Measurements from ENCODE around the gene CACNA1F.

CACNA1F gene

DNA sequence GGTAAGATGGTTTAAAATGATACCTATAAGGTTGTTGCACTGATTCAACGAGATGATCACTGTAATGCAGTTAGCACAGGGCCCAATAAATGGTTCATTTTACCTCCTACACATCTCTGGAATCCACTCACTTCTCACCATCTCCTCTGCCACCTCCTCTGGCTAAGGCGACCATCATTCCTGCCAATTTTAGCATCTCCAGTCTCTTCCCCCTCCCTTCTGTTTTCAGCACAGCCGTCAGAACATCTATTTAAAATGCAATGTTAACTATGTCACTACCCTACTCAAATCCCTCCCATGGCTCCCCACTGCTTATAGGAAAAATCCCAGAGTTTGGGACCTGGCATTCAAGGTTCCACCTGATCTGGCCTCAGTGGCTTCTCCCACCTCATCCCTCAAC is 29.6 kb downstream of the CACNA1F start:
- Mint-ChIP-seq H3K4me3 (no peak overlapping the region), H3K36me3 (no peaks in the 10 kb centered on the region), H3K9me3 (ENCODE audit: low read depth) (no peaks in the 10 kb centered on the region), H3K27me3 (no peaks in the 10 kb centered on the region), H3K4me1 (ENCODE audit: low read depth) (peaks cover 9% of the 10 kb centered on the region), H3K27ac (no peak overlapping the region)

DNA sequence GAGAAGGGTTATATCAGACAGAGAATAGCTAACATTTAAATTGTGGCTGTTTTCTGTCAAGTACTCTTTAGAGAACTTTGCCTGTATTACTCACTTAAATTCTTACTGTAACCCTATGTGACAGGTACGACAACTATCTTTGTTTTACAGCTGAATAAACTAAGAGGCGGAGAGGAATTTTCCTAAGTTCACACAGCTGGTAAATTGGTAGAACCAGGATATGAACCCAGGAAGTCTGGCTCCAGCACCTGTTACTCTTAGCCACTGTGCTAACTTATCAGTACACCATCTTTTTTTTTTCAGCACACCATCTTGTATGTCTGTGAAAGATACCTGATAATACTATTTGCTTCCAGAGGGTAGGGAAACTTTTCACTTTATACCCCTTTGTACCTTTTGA is 31.1 kb downstream of the CACNA1F start:
- Mint-ChIP-seq H3K4me3 (no peak overlapping the region), H3K9me3 (ENCODE audit: low read depth) (no peaks in the 10 kb centered on the region), H3K27me3 (no peaks in the 10 kb centered on the region), H3K27ac (no peak overlapping the region), H3K4me1 (ENCODE audit: low read depth) (peaks cover 15% of the 10 kb centered on the region), H3K36me3 (no peaks in the 10 kb centered on the region)

DNA sequence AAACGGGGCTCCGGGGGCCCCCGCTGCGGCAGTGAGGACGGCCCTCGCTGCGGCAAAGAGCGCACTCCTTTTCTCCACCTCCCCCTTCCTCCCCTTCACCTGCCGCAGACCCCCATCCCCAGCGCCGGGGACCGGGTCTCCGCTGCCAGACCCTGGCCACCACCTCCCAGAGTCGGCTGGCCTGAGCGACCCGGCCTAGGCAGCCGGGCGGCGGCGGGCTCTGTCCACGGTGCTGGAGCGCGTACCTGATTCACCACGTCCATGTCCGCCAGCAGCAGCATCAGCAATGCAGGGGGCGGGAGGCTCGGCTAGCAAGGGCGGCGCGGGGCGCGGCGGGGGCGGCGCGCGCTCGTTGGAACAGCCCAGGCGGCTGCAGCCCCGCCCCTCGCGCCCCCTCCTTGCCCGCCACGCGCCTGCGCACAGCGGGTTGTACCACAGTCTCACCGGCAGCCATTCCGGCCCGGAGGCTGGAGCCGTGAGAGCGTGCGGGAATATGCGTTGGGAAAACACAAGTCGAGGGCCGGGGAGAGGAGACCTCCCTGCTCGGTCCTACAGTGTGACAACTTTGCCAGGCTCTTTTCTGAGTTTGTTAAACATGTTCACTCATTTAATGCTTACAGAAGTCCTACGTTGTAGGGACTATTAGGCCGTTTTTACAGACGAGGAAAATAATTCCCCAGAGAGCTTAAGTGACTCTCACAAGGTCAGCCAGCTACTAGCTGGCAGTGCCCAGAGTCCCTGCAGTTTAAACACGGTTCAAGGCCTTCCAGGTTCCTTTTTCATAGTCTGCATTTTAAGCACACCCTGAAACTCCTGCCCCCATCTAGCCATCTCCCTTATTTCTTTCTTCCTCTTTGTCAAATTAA is 33.0 kb downstream of the CACNA1F start, which contains the start of gene SYP:
TSS of gene SYP (minus strand) at position 288 of the 866 bp plus-strand sequence. CDS start at position 281, 7 bp downstream.
- no peaks in the 10 kb centered on the region for H3K27me3 Mint-ChIP-seq
- peak within 1 kb of the TSS; percentile 71 for H3K4me3 Mint-ChIP-seq
- H3K27ac Mint-ChIP-seq = peak within 1 kb of the TSS; percentile 72
- H3K9me3 Mint-ChIP-seq (ENCODE audit: low read depth) = no peaks in the 10 kb centered on the region
- no peaks in the 10 kb centered on the region for H3K36me3 Mint-ChIP-seq
- peaks cover 15% of the 10 kb centered on the region for H3K4me1 Mint-ChIP-seq (ENCODE audit: low read depth)

DNA sequence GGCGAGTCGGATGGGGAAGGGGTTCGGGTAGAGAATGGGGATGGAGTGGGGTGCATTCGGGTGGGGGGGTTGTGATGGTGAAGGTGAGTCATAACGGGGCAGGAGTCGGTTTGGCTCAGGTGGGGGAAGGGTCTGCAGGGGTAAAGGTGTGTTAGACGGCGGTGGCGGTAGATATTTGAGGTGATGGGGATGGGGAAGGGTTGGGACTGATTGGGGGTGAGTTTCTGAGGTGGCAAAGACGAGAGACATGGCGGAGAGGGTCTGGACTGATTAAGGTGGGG is 33.9 kb downstream of the CACNA1F start:
- Mint-ChIP-seq H3K4me3 (peak overlapping the region; percentile 38), H3K27me3 (no peaks in the 10 kb centered on the region), H3K9me3 (ENCODE audit: low read depth) (no peaks in the 10 kb centered on the region), H3K4me1 (ENCODE audit: low read depth) (peaks cover 15% of the 10 kb centered on the region), H3K36me3 (no peaks in the 10 kb centered on the region), H3K27ac (no peak overlapping the region)

DNA sequence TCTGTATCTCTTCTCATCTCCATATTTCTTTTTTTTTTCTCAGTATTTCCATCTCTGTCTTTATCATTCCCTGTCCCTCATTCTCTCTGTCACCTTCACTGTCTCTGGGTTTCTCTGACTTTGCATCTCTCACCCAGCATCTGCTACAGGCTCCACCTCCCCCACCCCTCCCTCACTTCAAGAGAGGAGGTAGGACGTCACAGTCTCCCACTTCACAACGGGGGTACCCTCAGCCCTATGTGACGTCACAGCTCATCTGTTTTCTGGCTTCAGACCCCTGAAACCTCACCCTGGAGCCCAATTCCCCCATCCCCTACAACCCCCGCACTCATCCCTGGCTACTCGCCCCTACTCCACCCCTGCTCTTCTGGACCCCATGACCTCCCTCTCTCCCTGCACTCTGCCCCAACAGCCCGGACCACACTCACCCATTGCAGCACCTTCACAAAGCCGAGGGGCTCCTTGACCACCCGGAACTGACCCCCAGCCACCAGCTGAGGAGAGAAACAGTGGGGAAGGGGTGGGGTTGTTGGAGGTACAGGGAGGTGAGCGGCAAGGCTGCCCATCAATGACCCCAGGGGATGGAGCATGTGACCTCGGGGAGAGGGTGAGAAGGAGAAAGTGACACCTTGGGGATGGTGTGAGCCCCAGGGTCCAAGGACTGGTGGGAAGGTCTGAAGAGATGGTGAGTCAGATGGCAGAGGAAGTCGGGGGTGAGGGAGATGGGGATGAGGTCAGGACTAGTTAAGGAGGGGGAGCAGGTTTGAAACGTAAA is 34.4 kb downstream of the CACNA1F start:
- Mint-ChIP-seq H3K27me3 (no peaks in the 10 kb centered on the region), H3K4me1 (ENCODE audit: low read depth) (peaks cover 18% of the 10 kb centered on the region), H3K36me3 (no peaks in the 10 kb centered on the region), H3K9me3 (ENCODE audit: low read depth) (no peaks in the 10 kb centered on the region), H3K27ac (no peak overlapping the region), H3K4me3 (peak overlapping the region; percentile 44)

DNA sequence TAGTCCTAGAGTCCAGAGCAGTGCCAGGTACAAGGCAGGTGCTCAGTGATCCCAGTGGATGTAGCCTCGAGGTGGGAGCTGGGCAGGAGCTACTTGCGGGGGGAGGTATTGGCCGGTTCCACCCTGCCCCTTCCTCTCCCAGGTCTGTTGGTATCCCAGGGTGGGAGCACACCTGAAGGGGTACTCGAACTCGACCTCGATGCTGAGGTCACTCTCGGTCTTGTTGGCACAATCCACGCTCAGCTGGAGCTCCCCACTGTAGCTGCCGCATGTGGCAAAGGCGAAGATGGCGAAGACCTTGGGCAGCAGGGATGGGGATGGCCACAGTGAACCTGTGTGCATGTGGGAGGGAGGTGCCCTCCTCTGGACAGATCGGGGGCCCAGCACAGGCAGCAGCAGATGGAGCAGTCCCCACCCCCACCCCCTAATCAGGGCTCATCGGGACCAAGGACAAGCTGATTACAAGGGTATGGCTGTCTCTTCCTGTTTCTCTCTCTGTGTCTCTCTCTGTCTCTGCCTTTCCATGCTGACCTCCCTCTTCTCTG is 35.5 kb downstream of the CACNA1F start:
- no peak overlapping the region for H3K4me3 Mint-ChIP-seq
- peaks cover 27% of the 10 kb centered on the region for H3K4me1 Mint-ChIP-seq (ENCODE audit: low read depth)
- no peak overlapping the region for H3K27ac Mint-ChIP-seq
- no peaks in the 10 kb centered on the region for H3K36me3 Mint-ChIP-seq
- H3K27me3 Mint-ChIP-seq = no peaks in the 10 kb centered on the region
- no peaks in the 10 kb centered on the region for H3K9me3 Mint-ChIP-seq (ENCODE audit: low read depth)

DNA sequence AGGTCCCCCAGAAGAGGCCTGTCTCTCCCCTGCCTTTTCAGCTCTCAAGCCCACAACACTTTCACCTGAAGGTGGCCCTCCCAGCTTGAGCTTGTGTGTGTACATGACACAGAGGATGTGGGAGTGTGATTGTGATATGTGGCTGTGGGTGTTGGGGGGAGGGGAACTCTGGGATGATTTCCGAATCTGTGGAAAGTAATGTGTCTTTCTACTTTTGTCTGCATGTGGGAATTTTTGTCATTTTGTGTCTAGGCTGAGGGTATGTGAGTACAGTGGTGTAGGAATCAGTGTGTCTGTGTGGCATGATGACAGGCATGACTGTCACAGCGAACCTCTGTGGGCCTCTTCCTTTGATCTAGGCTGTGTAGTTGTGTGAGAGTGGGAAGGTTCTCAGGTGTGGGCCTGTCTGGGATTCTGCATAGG is 39.6 kb downstream of the CACNA1F start:
- Mint-ChIP-seq H3K27me3 (no peaks in the 10 kb centered on the region), H3K27ac (peak overlapping the region; percentile 1), H3K9me3 (ENCODE audit: low read depth) (no peaks in the 10 kb centered on the region)

DNA sequence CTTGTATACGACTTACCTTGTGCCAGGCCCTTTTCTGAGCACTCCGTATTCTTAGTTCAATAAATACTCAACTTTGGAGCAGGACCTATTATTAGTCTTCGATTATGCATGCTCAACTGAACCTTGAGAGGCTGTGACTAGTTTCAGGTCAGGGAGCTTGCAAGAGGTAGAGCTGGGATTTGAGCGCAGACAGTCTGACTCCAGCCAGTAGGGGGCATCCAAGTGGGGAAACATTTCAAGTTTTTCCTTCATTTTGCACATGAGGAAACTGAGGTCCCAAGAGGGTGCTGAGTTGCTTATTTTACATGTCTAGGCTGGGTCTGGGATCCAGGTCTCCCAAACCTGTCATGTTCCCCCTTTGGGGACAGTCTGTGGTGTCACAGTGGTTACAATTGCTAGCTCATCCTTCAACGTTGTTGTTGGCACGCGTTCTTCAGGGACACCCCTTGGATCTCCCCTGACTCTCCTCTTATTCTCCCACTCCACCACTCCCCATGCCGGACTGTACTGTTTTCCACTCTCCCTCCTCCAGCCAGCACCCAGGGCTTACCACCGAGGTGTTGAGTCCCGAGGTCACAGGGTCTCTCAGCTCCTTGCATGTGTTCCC is 40.3 kb downstream of the CACNA1F start:
- Mint-ChIP-seq H3K27ac (peak overlapping the region; percentile 61), H3K4me3 (peak overlapping the region; percentile 60), H3K27me3 (no peaks in the 10 kb centered on the region), H3K4me1 (ENCODE audit: low read depth) (peaks cover 23% of the 10 kb centered on the region), H3K9me3 (ENCODE audit: low read depth) (no peaks in the 10 kb centered on the region), H3K36me3 (no peaks in the 10 kb centered on the region)

More for the DNA sequence above, 39.6 kb downstream of the CACNA1F start:
- Mint-ChIP-seq H3K4me3 (no peak overlapping the region), H3K4me1 (ENCODE audit: low read depth) (peaks cover 28% of the 10 kb centered on the region), H3K36me3 (no peaks in the 10 kb centered on the region)

DNA sequence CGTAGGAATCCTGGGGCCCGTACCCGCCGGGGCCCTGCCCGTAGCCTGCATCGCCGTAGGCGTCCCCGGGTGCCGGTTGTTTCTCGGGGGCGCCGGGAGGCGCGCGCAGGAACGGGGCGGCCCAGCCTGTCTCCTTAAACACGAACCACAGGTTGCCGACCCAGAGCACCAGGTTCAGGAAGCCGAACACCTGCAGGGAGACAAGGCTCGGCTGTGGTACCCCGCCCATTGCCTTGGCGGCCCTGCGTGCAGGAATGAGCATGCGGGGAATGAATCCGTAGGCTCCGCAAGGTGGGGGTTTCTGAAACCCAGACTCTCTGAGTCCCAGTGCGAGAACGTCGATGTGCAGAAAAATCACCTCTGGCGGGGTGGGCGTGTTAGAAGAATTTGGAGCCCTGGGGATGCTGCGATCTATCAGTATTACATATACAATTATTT is 41.5 kb downstream of the CACNA1F start:
- H3K27me3 Mint-ChIP-seq = no peaks in the 10 kb centered on the region
- H3K27ac Mint-ChIP-seq = peak overlapping the region; percentile 89
- peaks cover 23% of the 10 kb centered on the region for H3K4me1 Mint-ChIP-seq (ENCODE audit: low read depth)
- peak overlapping the region; percentile 95 for H3K4me3 Mint-ChIP-seq
- no peaks in the 10 kb centered on the region for H3K9me3 Mint-ChIP-seq (ENCODE audit: low read depth)
- H3K36me3 Mint-ChIP-seq = no peaks in the 10 kb centered on the region

DNA sequence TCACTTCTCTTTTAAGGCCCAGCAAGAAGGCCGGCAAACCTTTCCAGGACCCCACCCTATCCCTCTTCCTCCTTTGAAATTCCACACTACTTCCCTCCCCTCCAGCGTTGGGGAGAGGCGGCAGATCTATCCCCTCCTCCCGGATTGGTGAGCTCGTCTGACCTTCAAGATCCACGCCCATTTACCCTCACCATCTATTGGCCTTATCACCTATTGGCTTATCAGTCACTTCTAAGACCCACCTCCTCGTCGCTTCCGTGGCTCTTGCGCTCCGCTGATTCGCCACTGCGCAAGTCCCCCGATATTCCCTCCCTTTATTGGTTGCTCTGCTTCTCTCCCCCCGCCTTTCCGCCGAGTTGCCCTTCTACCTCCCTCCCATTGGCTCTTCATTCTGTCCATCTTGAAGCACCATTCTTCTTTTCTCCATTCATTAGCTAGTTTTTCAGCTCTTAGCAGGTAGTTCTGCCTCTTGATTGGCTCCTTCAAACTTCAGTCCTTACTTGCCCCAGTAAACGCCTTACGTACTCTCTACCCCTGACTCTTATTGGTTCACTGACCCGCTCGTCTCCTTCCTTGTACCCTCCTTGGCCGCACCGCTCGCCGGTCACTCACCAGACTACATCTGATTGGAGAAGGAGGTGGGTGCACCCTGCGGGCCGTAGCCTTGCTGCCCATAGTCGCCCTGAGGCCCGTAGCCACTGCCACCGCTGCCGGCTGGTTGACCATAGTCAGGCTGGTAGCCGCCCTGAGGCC is 42.1 kb downstream of the CACNA1F start:
- Mint-ChIP-seq H3K4me1 (ENCODE audit: low read depth) (peaks cover 23% of the 10 kb centered on the region), H3K9me3 (ENCODE audit: low read depth) (no peaks in the 10 kb centered on the region), H3K36me3 (no peaks in the 10 kb centered on the region), H3K27ac (peak overlapping the region; percentile 96), H3K27me3 (no peaks in the 10 kb centered on the region), H3K4me3 (peak overlapping the region; percentile 95)

DNA sequence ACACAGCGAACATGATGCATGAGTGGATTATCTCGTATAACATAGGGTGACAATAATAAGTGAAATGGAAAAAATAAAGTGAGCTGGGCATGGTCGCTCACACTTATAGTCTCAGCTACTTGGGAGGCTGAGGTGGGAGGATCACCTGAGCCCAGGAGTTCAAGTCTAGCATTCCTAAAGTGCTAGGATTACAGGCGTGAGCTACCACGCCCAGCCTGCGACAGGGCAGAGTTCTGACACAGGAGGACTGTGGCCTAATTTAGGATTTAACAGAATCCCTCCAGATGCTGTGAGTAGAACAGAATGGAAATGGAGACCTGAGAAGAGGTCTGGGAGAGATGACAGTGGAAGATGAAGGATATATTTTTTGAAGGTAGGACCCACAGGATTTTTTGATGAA is 43.5 kb downstream of the CACNA1F start:
- Mint-ChIP-seq H3K4me1 (ENCODE audit: low read depth) (peaks cover 29% of the 10 kb centered on the region), H3K27ac (peak overlapping the region; percentile 41), H3K27me3 (no peaks in the 10 kb centered on the region), H3K9me3 (ENCODE audit: low read depth) (no peaks in the 10 kb centered on the region), H3K36me3 (no peaks in the 10 kb centered on the region), H3K4me3 (peak overlapping the region; percentile 95)

DNA sequence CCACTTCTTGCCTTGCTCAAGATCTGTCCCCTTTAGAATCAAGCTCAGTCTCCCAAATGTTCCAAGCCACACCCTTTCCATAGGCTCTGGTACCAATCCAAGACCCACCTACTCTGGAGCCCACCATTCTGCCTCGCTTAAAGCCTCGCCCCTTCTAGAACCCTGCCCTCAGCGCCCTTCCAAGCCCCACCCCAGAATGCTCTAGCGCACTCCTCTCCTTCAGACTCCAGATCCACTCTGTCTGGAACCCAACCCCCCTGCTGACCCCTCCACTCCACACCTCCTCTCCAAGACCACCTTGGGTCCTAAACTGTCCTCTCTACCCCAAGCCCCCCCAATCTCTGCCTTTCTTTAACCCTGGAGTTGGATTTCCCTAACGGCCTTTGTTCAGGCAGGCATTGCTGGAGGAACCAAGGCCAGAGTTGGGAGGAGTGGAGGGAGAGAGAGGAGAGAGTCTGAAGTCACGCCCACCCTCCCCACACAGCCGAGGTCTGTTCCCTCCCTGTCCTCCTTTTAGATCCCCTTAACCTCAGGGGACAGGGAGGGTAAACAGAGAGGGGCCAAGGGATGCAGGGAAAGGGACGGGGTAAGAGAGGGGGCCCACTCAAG is 44.6 kb downstream of the CACNA1F start:
- no peak overlapping the region for H3K27ac Mint-ChIP-seq
- H3K4me3 Mint-ChIP-seq = no peak overlapping the region
- peaks cover 24% of the 10 kb centered on the region for H3K4me1 Mint-ChIP-seq (ENCODE audit: low read depth)
- no peaks in the 10 kb centered on the region for H3K36me3 Mint-ChIP-seq
- H3K9me3 Mint-ChIP-seq (ENCODE audit: low read depth) = no peaks in the 10 kb centered on the region
- H3K27me3 Mint-ChIP-seq = no peaks in the 10 kb centered on the region

DNA sequence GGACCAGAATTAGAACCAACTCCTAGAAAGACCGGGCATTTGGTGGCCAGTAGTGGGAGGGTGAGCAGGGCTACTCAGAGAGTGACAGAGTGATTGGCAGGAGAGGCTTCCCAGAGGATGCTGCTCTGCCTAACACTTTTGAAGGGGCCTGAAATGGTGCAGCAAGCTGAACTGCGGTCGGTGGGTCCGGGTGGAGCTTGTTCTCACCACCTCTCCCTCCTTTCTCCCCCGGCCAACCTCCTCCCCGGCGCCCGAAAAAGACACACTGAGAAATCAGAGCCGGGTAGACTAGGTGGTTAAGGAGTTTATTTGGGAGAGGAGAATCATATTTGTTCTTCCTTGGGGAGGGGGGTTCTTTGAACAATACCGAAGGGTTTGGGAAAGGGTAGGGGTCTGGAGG is 45.6 kb downstream of the CACNA1F start:
- H3K36me3 Mint-ChIP-seq = no peaks in the 10 kb centered on the region
- H3K27ac Mint-ChIP-seq = no peak overlapping the region
- H3K9me3 Mint-ChIP-seq (ENCODE audit: low read depth) = no peaks in the 10 kb centered on the region
- peaks cover 16% of the 10 kb centered on the region for H3K4me1 Mint-ChIP-seq (ENCODE audit: low read depth)
- H3K27me3 Mint-ChIP-seq = no peaks in the 10 kb centered on the region
- no peak overlapping the region for H3K4me3 Mint-ChIP-seq

DNA sequence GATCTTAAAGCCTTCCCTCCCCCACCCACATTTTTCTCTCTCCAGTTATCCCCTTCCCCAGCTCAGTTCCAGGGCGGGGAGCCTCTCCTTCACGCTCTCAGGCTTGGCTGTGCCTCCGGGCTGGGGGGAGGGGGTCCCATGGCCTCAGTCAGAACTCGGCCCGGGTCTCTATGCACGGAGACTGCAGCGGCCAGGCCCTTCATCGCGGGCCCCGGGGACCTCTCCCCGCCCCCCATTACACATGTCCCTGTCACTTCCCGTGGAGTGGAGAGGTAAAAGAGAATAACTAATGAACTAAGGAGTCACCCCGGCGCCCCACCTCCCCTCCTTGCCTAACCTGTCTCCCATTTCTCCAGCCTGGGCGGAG is 46.1 kb downstream of the CACNA1F start:
- Mint-ChIP-seq H3K27ac (no peak overlapping the region), H3K36me3 (no peaks in the 10 kb centered on the region), H3K9me3 (ENCODE audit: low read depth) (no peaks in the 10 kb centered on the region), H3K4me3 (no peak overlapping the region), H3K27me3 (no peaks in the 10 kb centered on the region), H3K4me1 (ENCODE audit: low read depth) (peaks cover 12% of the 10 kb centered on the region)

All from activated naive CD8-positive, alpha-beta T cell (primary cell).